Measurements from ENCODE around the gene IL1A. TPM values are rescaled to one million over a fixed set of nuclear protein-coding genes. Genes with fewer than 3 reads are reported as not detected.

Gene IL1A
- total and polyA plus RNA-seq, 10 of the 15 experiments (the other 5 are each of a cell fraction or from before 2014, with no cell fraction given), result 0.10 to 8.7 (median 6.9) TPM

DNA sequence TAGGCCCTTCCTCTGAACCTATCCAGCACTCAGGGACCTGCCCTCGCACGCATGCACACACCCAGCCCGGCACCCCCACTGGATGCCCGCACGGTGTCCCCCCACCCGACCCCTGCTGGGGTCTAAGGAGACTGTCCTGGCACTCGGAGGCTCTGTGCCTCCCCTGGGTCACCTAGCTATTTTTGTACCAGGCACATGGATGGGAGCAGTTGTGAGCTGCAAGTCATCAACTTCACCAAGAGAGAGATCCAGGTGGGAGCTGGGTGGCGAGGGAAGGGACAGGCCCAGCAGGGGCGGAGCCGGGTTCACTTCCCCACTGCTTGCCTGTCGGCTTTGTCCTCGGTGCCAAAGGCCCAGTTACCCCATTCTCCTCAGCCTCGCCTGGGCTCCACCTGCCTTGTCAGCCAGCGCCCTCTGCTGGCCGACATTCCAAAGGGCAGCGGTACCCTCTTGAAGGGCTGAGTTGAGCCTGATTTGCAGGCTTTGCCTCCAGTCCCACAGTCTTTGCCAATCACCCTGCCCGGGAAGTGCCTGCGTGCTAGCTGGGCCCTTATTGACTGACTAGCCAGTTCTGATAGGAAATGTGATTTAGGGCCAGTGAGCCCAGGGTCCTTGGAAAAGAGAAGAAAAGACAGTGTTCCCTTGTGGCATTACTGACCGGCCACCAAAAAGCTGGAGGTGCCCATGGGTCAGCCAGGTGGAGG is 57.7 kb downstream of the IL1A start (continued):
- TF ChIP-seq, protein P1, sequence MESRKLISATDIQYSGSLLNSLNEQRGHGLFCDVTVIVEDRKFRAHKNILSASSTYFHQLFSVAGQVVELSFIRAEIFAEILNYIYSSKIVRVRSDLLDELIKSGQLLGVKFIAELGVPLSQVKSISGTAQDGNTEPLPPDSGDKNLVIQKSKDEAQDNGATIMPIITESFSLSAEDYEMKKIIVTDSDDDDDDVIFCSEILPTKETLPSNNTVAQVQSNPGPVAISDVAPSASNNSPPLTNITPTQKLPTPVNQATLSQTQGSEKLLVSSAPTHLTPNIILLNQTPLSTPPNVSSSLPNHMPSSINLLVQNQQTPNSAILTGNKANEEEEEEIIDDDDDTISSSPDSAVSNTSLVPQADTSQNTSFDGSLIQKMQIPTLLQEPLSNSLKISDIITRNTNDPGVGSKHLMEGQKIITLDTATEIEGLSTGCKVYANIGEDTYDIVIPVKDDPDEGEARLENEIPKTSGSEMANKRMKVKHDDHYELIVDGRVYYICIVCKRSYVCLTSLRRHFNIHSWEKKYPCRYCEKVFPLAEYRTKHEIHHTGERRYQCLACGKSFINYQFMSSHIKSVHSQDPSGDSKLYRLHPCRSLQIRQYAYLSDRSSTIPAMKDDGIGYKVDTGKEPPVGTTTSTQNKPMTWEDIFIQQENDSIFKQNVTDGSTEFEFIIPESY (IDR thresholded peaks at IDR 0.05), result no peak
- TF ChIP-seq ZNF622 (IDR thresholded peaks at IDR 0.05) (no peak), YY1 (IDR thresholded peaks at IDR 0.05; ENCODE audit: low read depth, low read length) (peak; percentile 86), POLR2AphosphoS2 (IDR thresholded peaks at IDR 0.05; ENCODE audit: low read depth, low read length) (no peak), BMI1 (IDR thresholded peaks at IDR 0.05; ENCODE audit: borderline replicate concordance) (no peak), IKZF2 (IDR thresholded peaks at IDR 0.05) (peak in 1 of 2 experiments; percentile 50; a peak in 2 of 4 replicates), BRCA1 (IDR thresholded peaks at IDR 0.05; ENCODE audit: low read depth, low read length) (no peak), IRF4 (IDR thresholded peaks at IDR 0.05; ENCODE audit: low read depth, low read length) (peak; percentile 58)
- TF ChIP-seq, protein P2, sequence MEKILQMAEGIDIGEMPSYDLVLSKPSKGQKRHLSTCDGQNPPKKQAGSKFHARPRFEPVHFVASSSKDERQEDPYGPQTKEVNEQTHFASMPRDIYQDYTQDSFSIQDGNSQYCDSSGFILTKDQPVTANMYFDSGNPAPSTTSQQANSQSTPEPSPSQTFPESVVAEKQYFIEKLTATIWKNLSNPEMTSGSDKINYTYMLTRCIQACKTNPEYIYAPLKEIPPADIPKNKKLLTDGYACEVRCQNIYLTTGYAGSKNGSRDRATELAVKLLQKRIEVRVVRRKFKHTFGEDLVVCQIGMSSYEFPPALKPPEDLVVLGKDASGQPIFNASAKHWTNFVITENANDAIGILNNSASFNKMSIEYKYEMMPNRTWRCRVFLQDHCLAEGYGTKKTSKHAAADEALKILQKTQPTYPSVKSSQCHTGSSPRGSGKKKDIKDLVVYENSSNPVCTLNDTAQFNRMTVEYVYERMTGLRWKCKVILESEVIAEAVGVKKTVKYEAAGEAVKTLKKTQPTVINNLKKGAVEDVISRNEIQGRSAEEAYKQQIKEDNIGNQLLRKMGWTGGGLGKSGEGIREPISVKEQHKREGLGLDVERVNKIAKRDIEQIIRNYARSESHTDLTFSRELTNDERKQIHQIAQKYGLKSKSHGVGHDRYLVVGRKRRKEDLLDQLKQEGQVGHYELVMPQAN (conservative IDR thresholded peaks at IDR 0.05), result no peak
- TF ChIP-seq, protein P3, sequence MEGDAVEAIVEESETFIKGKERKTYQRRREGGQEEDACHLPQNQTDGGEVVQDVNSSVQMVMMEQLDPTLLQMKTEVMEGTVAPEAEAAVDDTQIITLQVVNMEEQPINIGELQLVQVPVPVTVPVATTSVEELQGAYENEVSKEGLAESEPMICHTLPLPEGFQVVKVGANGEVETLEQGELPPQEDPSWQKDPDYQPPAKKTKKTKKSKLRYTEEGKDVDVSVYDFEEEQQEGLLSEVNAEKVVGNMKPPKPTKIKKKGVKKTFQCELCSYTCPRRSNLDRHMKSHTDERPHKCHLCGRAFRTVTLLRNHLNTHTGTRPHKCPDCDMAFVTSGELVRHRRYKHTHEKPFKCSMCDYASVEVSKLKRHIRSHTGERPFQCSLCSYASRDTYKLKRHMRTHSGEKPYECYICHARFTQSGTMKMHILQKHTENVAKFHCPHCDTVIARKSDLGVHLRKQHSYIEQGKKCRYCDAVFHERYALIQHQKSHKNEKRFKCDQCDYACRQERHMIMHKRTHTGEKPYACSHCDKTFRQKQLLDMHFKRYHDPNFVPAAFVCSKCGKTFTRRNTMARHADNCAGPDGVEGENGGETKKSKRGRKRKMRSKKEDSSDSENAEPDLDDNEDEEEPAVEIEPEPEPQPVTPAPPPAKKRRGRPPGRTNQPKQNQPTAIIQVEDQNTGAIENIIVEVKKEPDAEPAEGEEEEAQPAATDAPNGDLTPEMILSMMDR (IDR thresholded peaks at IDR 0.05 in 2 of 3, conservative IDR thresholded peaks at IDR 0.05 in 1 of 3; ENCODE audit: control insufficient read depth in 2 of 3, extremely low read depth in 1 of 3, insufficient read depth in 1 of 3, low read depth in 3 of 3, low read length in 3 of 3), result peak; percentile 98 to 99 (median 99); a peak in 5 of 6 replicates
- TF ChIP-seq, protein P4, sequence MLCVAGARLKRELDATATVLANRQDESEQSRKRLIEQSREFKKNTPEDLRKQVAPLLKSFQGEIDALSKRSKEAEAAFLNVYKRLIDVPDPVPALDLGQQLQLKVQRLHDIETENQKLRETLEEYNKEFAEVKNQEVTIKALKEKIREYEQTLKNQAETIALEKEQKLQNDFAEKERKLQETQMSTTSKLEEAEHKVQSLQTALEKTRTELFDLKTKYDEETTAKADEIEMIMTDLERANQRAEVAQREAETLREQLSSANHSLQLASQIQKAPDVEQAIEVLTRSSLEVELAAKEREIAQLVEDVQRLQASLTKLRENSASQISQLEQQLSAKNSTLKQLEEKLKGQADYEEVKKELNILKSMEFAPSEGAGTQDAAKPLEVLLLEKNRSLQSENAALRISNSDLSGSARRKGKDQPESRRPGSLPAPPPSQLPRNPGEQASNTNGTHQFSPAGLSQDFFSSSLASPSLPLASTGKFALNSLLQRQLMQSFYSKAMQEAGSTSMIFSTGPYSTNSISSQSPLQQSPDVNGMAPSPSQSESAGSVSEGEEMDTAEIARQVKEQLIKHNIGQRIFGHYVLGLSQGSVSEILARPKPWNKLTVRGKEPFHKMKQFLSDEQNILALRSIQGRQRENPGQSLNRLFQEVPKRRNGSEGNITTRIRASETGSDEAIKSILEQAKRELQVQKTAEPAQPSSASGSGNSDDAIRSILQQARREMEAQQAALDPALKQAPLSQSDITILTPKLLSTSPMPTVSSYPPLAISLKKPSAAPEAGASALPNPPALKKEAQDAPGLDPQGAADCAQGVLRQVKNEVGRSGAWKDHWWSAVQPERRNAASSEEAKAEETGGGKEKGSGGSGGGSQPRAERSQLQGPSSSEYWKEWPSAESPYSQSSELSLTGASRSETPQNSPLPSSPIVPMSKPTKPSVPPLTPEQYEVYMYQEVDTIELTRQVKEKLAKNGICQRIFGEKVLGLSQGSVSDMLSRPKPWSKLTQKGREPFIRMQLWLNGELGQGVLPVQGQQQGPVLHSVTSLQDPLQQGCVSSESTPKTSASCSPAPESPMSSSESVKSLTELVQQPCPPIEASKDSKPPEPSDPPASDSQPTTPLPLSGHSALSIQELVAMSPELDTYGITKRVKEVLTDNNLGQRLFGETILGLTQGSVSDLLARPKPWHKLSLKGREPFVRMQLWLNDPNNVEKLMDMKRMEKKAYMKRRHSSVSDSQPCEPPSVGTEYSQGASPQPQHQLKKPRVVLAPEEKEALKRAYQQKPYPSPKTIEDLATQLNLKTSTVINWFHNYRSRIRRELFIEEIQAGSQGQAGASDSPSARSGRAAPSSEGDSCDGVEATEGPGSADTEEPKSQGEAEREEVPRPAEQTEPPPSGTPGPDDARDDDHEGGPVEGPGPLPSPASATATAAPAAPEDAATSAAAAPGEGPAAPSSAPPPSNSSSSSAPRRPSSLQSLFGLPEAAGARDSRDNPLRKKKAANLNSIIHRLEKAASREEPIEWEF (IDR thresholded peaks at IDR 0.05; ENCODE audit: insufficient replicate concordance, low read depth, low read length), result no peak
- TF ChIP-seq, protein P5, sequence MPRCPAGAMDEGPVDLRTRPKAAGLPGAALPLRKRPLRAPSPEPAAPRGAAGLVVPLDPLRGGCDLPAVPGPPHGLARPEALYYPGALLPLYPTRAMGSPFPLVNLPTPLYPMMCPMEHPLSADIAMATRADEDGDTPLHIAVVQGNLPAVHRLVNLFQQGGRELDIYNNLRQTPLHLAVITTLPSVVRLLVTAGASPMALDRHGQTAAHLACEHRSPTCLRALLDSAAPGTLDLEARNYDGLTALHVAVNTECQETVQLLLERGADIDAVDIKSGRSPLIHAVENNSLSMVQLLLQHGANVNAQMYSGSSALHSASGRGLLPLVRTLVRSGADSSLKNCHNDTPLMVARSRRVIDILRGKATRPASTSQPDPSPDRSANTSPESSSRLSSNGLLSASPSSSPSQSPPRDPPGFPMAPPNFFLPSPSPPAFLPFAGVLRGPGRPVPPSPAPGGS (IDR thresholded peaks at IDR 0.05; ENCODE audit: borderline replicate concordance, insufficient read depth, low read depth, low read length, poor library complexity, severe bottlenecking), result peak; percentile 69
- TF ChIP-seq, protein P6, sequence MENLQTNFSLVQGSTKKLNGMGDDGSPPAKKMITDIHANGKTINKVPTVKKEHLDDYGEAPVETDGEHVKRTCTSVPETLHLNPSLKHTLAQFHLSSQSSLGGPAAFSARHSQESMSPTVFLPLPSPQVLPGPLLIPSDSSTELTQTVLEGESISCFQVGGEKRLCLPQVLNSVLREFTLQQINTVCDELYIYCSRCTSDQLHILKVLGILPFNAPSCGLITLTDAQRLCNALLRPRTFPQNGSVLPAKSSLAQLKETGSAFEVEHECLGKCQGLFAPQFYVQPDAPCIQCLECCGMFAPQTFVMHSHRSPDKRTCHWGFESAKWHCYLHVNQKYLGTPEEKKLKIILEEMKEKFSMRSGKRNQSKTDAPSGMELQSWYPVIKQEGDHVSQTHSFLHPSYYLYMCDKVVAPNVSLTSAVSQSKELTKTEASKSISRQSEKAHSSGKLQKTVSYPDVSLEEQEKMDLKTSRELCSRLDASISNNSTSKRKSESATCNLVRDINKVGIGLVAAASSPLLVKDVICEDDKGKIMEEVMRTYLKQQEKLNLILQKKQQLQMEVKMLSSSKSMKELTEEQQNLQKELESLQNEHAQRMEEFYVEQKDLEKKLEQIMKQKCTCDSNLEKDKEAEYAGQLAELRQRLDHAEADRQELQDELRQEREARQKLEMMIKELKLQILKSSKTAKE (IDR thresholded peaks at IDR 0.05; ENCODE audit: low read depth, poor library complexity, severe bottlenecking), result no peak

Data from GM12878 (cell line).